IPS-NIHi7 (cell line): ENCODE measurements around the gene KRTAP10-7.
"Not testable (repeated sequence)": the region's sequence is repeated elsewhere in the genome, so short reads cannot be mapped to it uniquely, and the experiment has no call there.

Source experiments
- DNase-seq: peaks from one replicate; pipeline ENCODE4 v3.0.0; 2012; ENCODE audit warnings: mixed read lengths; ENCODE audit errors: extremely low spot score

The KRTAP10-7 gene

GRCh38 chr21:44571844-44572782 is 28.3 kb upstream of the KRTAP10-7 start:
- no peak for DNase-seq

GRCh38 chr21:44572959-44573583 is 27.3 kb upstream of the KRTAP10-7 start:
- DNase-seq: no peak

GRCh38 chr21:44573630-44574456 is 26.6 kb upstream of the KRTAP10-7 start, which contains the start of gene KRTAP10-4:
Gene KRTAP10-4 (plus strand): TSS chr21:44573729. CDS start chr21:44573759, 30 bp downstream.
- not testable (repeated sequence) for DNase-seq

- no peak for DNase-seq
Measured at GRCh38 chr21:44574457-44575306, 25.7 kb upstream of the KRTAP10-7 start.

- DNase-seq: no peak
Measured at GRCh38 chr21:44575307-44576024, 24.9 kb upstream of the KRTAP10-7 start.

GRCh38 chr21:44576025-44576420 is 24.4 kb upstream of the KRTAP10-7 start:
- DNase-seq: no peak

GRCh38 chr21:44578371-44579055 is 21.9 kb upstream of the KRTAP10-7 start:
- no peak for DNase-seq

GRCh38 chr21:44579056-44579832 is 21.2 kb upstream of the KRTAP10-7 start:
- DNase-seq: no peak

- no peak for DNase-seq
Measured at GRCh38 chr21:44579833-44580144, 20.6 kb upstream of the KRTAP10-7 start.

GRCh38 chr21:44580231-44580821 is 20.1 kb upstream of the KRTAP10-7 start, which contains the start of gene KRTAP10-5:
Gene KRTAP10-5 (minus strand): TSS chr21:44580604. CDS start chr21:44580578, 26 bp downstream.
- DNase-seq: not testable (repeated sequence)

- DNase-seq: no peak
Measured at GRCh38 chr21:44581158-44581557, 19.2 kb upstream of the KRTAP10-7 start.

GRCh38 chr21:44582055-44582454 is 18.3 kb upstream of the KRTAP10-7 start:
- DNase-seq: no peak

GRCh38 chr21:44583089-44583799 is 17.2 kb upstream of the KRTAP10-7 start:
- DNase-seq: no peak

- DNase-seq: no peak
Measured at GRCh38 chr21:44583800-44584147, 16.6 kb upstream of the KRTAP10-7 start.

GRCh38 chr21:44585892-44586291 is 14.5 kb upstream of the KRTAP10-7 start:
- no peak for DNase-seq

GRCh38 chr21:44589094-44589493 is 11.3 kb upstream of the KRTAP10-7 start:
- no peak for DNase-seq

- DNase-seq: no peak
Measured at GRCh38 chr21:44589586-44590305, 10.7 kb upstream of the KRTAP10-7 start.
